GM21723 (cell line): ENCODE data around the gene ALDH3A1.
A peak's percentile ranks its signal among the peaks of the same experiment; 100 is the strongest.

ENCODE experiments used
- ATAC-seq: cut with Tn5 transposase; IDR thresholded peaks from one replicate; pipeline ENCODE4 v1.9.1; 2021; ENCODE audit warnings: mild to moderate bottlenecking, moderate library complexity; ENCODE audit not compliant: unreplicated experiment

The ALDH3A1 gene

GRCh38 chr17:19760746-19761145 lies 12.6 kb upstream of the ALDH3A1 start:
- ATAC-seq, result no peak

GRCh38 chr17:19759568-19760549 lies 11.8 kb upstream of the ALDH3A1 start:
- no peak for ATAC-seq

GRCh38 chr17:19757536-19758180 lies 9.6 kb upstream of the ALDH3A1 start:
- ATAC-seq, result no peak

- ATAC-seq, result no peak
Measured at GRCh38 chr17:19756546-19756945, 8.4 kb upstream of the ALDH3A1 start.

- ATAC-seq, result peak; percentile 51
Measured at GRCh38 chr17:19755821-19756510, 7.9 kb upstream of the ALDH3A1 start.

- ATAC-seq, result no peak
Measured at GRCh38 chr17:19755392-19755791, 7.3 kb upstream of the ALDH3A1 start.

GRCh38 chr17:19753661-19754463 lies 5.8 kb upstream of the ALDH3A1 start:
- ATAC-seq, result no peak

GRCh38 chr17:19753051-19753509 lies 5.0 kb upstream of the ALDH3A1 start:
- ATAC-seq, result no peak

- no peak for ATAC-seq
Measured at GRCh38 chr17:19752216-19753050, 4.3 kb upstream of the ALDH3A1 start.

- ATAC-seq, result no peak
Measured at GRCh38 chr17:19750835-19751234, 2.7 kb upstream of the ALDH3A1 start.

GRCh38 chr17:19750020-19750572 lies 2.0 kb upstream of the ALDH3A1 start:
- ATAC-seq, result no peak

GRCh38 chr17:19748807-19749193 lies 702 bp upstream of the ALDH3A1 start:
- ATAC-seq, result no peak

GRCh38 chr17:19747159-19747719 lies 859 bp downstream of the ALDH3A1 start:
- ATAC-seq, result no peak

- no peak for ATAC-seq
Measured at GRCh38 chr17:19746517-19746916, 1.6 kb downstream of the ALDH3A1 start.

- peak; percentile 69 for ATAC-seq
Measured at GRCh38 chr17:19744922-19745757, 3.0 kb downstream of the ALDH3A1 start.

GRCh38 chr17:19744492-19744891 lies 3.6 kb downstream of the ALDH3A1 start:
- peak; percentile 30 for ATAC-seq

- ATAC-seq, result no peak
Measured at GRCh38 chr17:19743101-19744100, 4.7 kb downstream of the ALDH3A1 start.
